Adrenal gland (tissue), 5 donors: ENCODE measurements around the gene CACNA1H.

Experiments
- CTCF ChIP-seq, 6 experiments: fragments of 450-650 bp in 4 of 6; fragments of 200-600 bp in 2 of 6; sonication (generic) in 1 of 6; IDR thresholded peaks; 1 replicate in 5 of 6; 2 replicates in 1 of 6; pipeline versions ENCODE4 v1.5.1 to v1.8.0; 2016 to 2021; ENCODE audit warnings: antibody characterized with exemption in 6 of 6, mild to moderate bottlenecking in 2 of 6, moderate library complexity in 1 of 6
- POLR2A ChIP-seq, 2 donors: fragments of 450-650 bp; IDR thresholded peaks; one replicate each; pipeline ENCODE4 v1.6.1; 2017; ENCODE audit warnings: antibody characterized with exemption in 2 of 2, mild to moderate bottlenecking in 2 of 2, moderate library complexity in 1 of 2
- donor health status: DM: no; HTN: no; CAD: no.

GRCh38 chr16:1124795-1125194 lies 28.1 kb upstream of the CACNA1H start:
- no peak for TF ChIP-seq CTCF (IDR thresholded peaks at IDR 0.05)
- TF ChIP-seq POLR2A (IDR thresholded peaks at IDR 0.05), result no peak
